Skin epidermis (tissue), 12 donors: ENCODE data around the gene PLXNA3.

Source experiments
- H3K27ac ChIP-seq, 21 experiments: fragments of 200-600 bp; sonication (generic) in 11 of 21; one replicate each; pipeline ENCODE4 v1.5.0; 2020; ENCODE audit warnings: mild to moderate bottlenecking in 3 of 21, inconsistent platforms in 2 of 21, moderate library complexity in 2 of 21
- H3K4me3 ChIP-seq, 7 experiments: fragments of 200-600 bp; sonication (generic) in 2 of 7; one replicate each; pipeline ENCODE4 v1.5.0; 2020; ENCODE audit warnings: inconsistent platforms in 2 of 7, mild to moderate bottlenecking in 2 of 7, moderate library complexity in 1 of 7

PLXNA3 gene

DNA sequence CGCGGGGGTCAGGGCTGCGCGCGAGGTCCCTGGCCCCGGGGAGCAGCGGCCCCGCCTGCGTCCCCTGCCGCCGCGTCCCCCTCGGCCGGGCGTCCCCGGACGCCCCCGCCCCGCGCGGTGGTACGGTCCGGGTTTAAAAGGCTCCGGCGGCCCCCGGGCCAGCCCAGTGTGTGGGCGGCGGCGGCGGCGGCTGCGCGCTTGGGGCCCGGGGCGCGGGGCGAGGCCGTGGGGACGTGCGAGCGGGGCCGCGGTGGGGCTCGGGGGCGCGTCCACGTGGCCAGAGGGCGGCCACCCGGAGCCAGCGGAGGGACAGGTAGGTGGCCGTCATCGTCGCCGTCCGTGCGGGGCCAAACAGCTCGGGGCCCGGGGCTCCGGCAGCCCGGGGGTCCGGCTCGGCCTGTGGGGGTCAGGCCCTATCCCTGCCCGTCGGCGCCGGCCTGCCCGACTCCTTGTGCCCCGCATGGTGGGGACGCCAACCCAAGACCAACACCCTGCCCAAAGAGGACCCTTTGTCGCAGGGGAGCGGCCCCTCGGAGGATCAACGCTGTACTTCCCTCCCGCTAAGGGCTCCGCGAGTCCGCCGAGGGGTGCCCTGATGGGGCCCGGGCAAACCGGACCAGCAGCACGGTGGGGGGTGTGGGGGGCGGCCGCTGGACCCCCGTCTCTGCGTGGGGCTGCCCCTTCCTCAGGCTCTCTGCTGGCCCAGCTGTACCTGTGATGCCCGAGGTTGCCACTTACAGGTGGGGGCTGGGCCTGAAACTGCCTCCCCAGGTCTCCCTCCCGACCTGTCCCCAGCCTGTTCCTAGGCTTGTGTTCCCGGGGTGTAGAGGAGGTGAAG lies at the start of gene PLXNA3:
Gene PLXNA3, plus strand, starts transcription at position 166 of the 838 bp plus-strand sequence. CDS start 1,903 bp downstream, outside the sequence.
- Histone ChIP-seq H3K4me3 (peak within 1 kb of the TSS; percentile 34 to 59 (median 55)), H3K27ac (peak within 1 kb of the TSS in 20 of 21 experiments; percentile 10 to 89 (median 75))

DNA sequence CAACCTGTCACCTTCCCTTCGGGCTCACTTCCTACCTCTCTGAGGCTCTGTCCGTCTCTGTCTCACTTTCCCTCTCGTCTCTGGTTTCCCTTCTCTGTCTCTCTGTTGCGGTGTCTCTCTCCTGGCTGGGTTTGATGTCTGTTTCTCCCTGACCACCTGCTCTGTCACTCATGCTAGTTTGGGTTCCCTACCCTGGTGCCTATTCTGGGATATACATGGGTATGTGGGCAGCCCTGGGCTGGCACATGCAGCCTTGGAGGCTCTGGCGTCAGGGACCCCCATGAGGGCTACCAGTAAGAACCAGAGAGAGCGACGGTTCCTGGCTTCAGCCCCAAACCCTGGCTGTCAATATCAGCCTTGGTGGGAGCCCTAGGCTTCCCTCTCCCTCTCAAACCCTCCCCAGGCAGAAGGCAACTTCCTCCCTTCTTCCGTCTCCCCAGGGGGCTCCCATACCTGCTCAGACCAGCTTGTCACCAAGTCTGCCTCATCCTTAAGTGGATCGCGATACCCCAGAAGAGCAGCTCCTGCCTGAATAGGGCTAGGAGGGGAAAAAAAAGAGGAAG lies 49.3 kb upstream of the PLXNA3 start:
- peak overlapping the region in 6 of 7 experiments; percentile 9 to 30 (median 22) for H3K4me3 ChIP-seq
- H3K27ac ChIP-seq, result peak overlapping the region in 19 of 21 experiments; percentile 7 to 82 (median 62)

DNA sequence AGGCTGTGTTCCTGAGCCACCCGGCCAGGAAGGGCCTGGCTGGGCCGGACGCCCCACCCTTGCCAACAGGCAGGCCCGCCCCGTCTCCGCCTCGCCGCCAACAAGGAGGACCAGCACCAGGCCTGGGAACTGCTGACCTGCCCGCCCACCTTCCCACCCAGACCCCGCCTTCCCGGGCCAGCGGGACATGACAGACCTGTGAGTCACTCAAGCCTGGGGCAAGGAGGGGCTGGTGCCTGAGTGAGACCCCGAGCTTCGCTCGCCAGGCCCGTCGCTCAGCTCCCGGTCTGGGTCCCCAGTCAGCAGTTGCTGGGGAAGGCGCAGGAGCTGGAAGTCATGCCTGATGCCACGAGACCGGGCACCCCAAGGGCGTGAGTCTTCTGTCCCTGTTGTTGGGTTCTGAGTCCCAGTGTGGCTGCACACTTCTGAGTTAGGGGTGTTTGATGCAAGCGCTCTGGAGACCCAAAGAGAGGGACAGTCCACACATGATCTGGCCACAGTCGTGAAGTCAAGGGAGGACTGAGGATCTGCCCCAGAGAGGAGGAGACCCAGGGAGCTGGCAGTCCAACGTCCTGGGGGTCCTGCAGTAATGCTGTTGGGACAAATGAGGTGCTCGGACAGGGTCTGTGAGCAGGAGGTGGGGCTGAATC lies 48.7 kb upstream of the PLXNA3 start, which contains the start of gene DNASE1L1:
Gene DNASE1L1, minus strand, starts transcription at position 33 of the 650 bp plus-strand sequence. CDS start 3,686 bp downstream, outside the sequence.
- peak within 1 kb of the TSS in 6 of 7 experiments; percentile 9 to 30 (median 22) for H3K4me3 ChIP-seq

DNA sequence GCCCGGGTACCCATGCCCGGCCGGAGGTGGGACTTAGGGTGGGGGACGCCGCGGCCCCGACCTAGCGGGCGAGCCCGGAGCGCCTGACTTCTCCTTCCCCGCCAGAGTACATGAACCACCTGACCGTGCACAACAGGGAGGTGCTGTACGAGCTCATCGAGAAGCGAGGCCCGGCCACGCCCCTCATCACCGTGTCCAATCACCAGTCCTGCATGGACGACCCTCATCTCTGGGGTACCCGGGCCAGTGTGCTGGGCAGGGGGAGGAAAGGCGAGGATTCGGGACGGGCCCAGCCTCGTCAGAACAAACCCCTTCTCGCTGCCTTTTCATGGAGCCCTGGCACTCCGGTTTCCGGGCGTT lies 46.1 kb upstream of the PLXNA3 start:
- peak overlapping the region; percentile 78 to 94 (median 90) for H3K27ac ChIP-seq
- peak overlapping the region; percentile 43 to 92 (median 74) for H3K4me3 ChIP-seq

More for the DNA sequence above, 48.7 kb upstream of the PLXNA3 start, which contains the start of gene DNASE1L1:
- H3K27ac ChIP-seq, result peak within 1 kb of the TSS in 19 of 21 experiments; percentile 7 to 94 (median 65)

DNA sequence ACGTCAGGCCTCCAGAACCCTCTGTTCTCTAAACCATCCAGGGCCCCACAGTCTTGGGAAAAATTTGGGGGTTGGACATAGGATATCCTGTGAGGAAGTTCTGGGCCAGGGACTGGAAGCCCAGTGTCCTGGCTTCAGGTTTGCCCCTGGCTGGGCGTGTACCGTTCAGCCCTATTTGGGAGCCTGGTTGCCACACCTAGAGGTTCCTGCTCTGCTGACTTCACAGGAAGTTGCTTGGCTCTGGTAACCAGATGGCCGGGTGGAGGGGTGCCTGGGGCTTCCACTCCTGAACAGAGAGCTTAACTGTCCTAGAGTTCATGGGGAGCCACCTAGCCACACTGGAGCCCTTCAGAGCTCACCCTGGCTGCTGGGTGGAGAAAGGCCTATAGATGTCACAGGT lies 45.6 kb upstream of the PLXNA3 start:
- peak overlapping the region; percentile 43 to 92 (median 74) for H3K4me3 ChIP-seq
- H3K27ac ChIP-seq, result peak overlapping the region in 20 of 21 experiments; percentile 78 to 94 (median 90)

DNA sequence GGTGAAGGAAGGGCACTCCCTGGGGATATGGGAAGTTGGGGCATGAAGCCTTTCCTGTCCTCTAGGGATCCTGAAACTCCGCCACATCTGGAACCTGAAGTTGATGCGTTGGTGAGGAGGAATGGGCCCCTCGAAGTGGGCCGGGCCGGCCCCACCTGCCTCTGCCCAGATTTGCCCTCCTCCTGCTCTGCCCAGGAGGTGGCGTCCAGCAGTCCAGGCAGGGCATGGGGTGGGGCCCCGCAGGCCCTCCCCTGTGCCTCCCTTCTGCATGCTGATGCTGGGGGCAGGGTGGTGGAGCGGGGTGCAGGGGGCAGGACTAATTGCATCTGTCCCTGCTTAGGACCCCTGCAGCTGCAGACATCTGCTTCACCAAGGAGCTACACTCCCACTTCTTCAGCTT lies 44.9 kb upstream of the PLXNA3 start:
- no peak overlapping the region for H3K4me3 ChIP-seq
- peak overlapping the region in 9 of 21 experiments; percentile 87 to 94 (median 93) for H3K27ac ChIP-seq

DNA sequence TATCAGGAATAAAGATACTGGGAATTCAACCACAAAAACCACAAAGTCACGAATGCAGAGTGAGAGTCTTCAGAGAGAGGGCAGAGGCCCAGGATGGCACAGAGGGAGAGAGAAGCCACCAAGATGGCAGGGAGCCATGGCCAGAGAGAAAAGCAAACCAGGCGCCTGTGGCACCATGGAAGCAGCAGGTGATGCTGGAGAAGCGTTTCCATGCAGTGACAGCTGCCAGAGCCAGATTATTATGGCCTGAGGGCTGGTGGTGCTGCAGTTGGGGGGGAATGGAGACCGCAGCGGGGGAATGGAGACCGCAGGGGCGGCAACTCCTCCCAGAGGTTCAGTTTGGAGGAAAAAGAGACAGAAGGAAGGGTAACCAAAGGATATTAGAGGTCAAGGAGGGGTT lies 40.9 kb upstream of the PLXNA3 start:
- no peak overlapping the region for H3K4me3 ChIP-seq
- no peak overlapping the region for H3K27ac ChIP-seq

DNA sequence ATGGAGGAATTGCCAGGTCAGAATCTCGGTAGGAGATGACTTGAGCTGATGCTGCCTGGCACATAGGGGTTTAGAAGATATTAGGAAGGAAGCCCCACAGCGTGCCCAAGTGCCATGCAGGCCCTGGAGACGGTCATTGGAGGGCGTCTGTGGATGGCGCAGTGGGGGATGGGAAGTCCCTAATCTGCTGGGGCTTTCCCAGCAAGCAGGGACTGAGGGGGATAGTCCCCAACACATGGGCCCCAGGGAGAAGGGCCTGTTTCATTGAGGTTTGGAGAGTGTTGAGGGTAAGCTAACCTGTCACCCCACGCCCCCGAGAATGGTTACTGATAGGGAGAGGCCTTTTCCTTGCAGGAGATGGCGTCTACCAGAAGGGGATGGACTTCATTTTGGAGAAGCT lies 38.9 kb upstream of the PLXNA3 start:
- Histone ChIP-seq H3K4me3 (no peak overlapping the region), H3K27ac (no peak overlapping the region)

DNA sequence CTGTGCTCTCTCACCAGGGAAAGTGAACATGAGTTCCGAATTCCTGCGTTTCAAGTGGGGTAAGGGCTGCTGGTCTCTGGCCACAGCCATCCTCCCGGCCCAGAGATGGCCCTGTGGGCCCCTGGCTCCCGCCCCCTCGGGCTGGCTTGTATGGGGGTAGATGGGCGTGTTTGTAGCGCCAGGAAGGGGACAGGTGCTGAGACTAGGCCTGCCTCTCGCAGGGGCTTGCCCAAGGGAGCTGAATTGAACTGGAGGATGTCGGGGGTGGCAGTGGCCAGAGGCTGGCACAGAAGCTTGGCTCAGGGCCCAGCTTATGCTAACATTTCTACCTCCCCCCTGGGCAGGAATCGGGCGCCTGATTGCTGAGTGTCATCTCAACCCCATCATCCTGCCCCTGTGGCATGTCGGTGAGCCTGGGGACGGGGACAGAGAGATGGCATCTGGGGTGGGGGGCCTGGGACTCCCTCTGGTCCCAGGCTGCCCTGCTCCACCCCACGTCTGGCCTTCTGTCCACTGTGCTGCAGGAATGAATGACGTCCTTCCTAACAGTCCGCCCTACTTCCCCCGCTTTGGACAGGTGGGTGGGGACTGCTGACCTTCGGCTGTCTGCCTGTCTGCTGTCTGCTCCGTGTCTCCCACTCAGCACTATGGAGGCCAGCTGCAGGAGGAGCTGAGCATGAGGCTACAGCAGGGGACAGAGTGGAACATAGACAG lies 38.2 kb upstream of the PLXNA3 start:
- Histone ChIP-seq H3K27ac (no peak overlapping the region), H3K4me3 (no peak overlapping the region)

DNA sequence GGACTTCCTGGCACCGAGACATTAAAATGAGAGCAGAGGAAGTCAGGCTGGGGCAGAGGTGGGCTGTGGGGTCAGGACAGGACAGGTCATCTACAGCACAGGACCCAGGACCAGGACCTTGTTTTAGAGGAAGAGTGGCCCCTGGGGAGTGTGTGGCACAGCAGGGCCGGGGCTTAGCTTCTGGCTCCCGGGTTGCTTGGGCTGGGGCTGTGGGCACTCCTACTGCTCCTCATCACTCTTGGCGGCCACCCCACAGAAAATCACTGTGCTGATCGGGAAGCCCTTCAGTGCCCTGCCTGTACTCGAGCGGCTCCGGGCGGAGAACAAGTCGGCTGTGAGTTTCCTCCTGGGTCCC lies 37.7 kb upstream of the PLXNA3 start:
- Histone ChIP-seq H3K27ac (no peak overlapping the region), H3K4me3 (no peak overlapping the region)

DNA sequence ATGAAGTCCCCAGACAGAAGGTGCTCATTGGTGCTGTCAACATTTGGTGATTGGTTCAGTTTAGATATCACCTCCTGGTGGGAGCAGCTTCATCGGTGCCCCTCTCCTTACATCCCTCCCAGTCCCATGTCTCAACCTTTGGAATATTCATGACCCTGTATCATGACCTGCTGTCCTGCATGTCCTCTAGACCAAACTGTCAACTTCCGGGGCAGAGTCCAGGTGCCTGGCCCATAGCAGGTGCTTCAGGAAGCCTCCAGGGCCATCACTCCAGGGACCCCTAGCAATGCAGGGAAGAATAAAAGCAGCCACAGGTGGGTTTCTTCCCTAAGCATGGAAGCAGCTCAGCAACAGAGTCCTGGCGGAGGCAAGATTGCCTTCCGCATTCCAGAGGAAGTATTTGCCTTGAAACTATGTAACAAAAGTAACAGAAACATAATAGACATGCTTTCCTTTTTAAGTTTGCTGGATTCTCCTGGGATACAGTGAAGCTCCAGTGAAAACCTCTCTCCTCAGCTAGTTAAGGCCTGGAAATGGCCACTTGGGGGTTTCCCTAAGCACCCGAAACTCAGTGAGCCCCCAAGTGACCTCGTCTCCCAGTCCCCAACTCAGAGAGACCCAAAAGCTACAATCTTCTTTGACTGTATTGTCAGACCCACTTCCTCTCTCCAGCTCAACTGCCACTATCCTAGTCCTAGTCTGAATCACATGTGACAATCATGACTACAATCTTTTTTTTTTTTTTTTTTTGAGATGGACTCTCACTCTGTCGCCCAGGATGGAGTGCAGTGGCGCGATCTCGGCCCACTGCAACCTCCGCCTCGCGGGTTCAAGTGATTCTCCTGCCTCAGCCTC lies 30.9 kb upstream of the PLXNA3 start:
- Histone ChIP-seq H3K27ac (peak overlapping the region in 2 of 21 experiments; percentile 9), H3K4me3 (no peak overlapping the region)

DNA sequence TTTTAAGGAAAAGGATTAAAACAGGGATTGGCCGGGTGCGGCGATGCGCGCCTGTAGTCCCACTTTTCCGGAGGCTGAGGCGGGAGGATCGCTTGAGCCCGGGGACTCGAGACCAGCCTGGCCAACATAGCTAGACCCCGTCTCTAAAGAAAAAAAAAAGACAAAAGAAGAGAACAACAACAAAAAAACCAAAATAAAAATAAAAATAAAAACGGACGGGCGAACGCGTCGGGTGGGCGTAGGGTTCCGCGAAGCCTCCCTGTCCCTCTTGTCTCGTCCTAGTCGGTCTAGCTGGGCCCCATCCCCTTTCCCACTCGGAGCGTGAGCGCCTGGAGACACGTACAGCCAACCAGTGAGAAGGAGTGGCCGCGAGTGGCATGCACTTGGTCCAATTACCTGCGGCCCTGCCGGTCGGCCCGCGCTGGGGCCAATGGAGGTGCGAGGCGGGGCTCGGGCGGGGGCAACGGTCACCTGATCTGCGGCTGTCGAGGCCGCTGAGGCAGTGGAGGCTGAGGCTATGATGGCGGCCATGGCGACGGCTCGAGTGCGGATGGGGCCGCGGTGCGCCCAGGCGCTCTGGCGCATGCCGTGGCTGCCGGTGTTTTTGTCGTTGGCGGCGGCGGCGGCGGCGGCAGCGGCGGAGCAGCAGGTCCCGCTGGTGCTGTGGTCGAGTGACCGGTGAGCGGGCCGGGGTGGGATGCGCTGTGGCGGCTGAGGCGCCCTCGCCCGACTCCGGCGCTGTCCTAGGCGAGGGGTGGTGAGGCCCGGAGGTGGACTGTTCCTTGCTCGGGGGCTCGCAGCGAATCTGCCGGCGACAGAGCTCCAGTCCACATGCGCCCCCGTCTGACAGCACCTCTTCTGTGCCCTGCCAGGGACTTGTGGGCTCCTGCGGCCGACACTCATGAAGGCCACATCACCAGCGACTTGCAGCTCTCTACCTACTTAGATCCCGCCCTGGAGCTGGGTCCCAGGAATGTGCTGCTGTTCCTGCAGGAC lies 29.6 kb upstream of the PLXNA3 start, which contains the start of gene ATP6AP1:
Gene ATP6AP1, plus strand, starts transcription at position 502 of the 996 bp plus-strand sequence. Its CDS starts 16 bp downstream, at position 518.
- peak within 1 kb of the TSS; percentile 54 to 88 (median 70) for H3K4me3 ChIP-seq
- H3K27ac ChIP-seq, result peak within 1 kb of the TSS; percentile 64 to 88 (median 83)

DNA sequence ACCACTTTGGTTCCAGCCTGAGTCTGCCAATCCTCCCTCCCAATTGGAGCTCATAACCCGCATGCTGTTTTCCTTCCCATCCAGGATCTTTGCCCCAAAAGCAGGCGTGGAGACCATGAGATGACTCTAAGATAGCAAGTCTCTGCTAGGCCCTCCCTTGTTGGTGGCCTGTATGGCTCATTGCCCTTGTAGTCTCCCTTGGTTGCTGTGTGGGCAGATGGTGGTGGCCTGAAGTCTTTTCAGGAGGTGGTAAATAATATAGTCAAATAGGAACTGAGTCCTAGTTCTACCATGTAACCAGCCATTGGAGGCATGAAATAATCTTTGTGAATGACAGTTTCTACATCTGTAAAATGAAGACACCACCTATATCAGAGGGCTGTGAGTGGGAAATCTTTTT lies 28.4 kb upstream of the PLXNA3 start:
- Histone ChIP-seq H3K4me3 (peak overlapping the region in 4 of 7 experiments; percentile 54 to 72 (median 70)), H3K27ac (peak overlapping the region in 3 of 21 experiments; percentile 83 to 88 (median 85))

DNA sequence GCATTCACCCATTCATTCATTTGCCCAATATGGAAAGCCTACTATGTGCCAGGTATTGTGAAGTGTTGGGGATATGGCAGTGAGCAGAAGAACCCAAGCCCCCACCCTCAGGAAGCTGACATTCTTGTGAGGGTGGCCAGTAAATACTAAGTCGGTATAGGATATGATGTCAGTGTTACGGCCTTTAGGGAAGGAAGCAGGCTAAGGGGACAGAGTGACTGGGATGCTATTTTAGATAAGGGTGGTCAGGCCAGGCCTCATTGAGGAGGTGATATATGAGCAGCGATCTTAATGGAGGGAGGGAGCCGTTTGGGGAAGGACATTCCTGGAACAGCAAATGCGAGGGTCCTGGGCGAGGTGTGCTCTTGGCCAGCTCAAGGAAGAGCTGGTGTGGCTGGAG lies 27.6 kb upstream of the PLXNA3 start:
- H3K4me3 ChIP-seq, result no peak overlapping the region
- peak overlapping the region in 8 of 21 experiments; percentile 6 to 62 (median 52) for H3K27ac ChIP-seq

DNA sequence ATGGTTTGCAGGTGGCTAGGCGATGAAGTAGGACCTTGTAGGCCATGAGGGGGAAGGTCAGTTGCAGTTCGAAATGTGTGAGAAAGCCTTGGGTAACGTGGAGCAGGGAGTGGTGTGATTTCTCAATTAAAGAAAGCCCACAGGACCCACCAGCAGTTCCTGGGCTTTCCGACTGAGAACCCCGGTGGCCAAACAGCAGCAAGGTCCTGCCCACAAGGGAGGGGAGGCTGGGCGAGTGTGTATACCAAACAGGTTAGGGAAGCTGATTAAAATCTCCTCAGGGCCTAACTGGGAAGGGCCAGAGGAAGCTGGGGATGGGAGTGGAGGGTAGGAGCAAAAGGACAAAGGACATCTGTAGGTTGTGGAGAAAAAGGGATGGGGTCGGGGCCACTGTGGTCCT lies 27.2 kb upstream of the PLXNA3 start:
- peak overlapping the region in 9 of 21 experiments; percentile 6 to 62 (median 51) for H3K27ac ChIP-seq
- H3K4me3 ChIP-seq, result no peak overlapping the region

DNA sequence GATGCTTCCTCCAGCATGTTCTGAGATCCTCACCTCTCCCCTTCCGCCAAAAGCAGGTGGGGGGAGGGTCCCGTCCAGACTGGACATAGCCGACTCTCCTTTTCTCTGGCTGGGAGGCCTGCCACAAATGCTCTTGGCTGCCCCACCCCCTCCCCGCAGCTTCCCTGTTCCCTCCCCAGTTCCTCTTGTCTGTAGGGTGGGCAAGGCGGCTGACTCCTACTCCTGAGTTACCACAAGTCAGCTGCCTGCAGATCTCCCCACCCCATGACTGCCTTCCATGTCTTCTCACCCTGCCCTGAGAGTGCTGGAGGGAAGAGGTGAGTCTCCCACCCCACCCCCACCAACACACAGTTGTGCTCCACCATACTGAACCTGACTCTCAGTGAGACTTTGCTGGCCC lies 26.7 kb upstream of the PLXNA3 start:
- no peak overlapping the region for H3K4me3 ChIP-seq
- peak overlapping the region in 8 of 21 experiments; percentile 16 to 62 (median 50) for H3K27ac ChIP-seq

DNA sequence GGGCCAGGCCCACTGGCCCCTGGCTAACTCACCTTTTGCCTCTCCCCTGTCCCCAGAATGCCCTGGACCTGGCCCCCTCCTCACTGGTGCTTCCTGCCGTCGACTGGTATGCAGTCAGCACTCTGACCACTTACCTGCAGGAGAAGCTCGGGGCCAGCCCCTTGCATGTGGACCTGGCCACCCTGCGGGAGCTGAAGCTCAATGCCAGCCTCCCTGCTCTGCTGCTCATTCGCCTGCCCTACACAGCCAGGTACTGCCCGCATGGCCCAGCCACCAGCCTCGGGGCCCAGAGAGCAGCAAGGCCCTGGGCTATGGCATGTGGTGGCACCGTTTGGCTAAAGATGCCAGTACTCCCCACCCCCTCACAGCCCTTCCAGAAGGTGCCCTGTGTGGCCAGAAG lies 25.9 kb upstream of the PLXNA3 start:
- H3K27ac ChIP-seq, result peak overlapping the region in 4 of 21 experiments; percentile 16 to 42 (median 26)
- H3K4me3 ChIP-seq, result no peak overlapping the region
